CD14-positive monocyte (primary cell): ENCODE results near the gene SPART. TPM values are rescaled to one million over a fixed set of nuclear protein-coding genes. Genes with fewer than 3 reads are reported as not detected.

Experiments used
- DNase-seq, 3 donors: peaks; one replicate each; pipeline ENCODE4 v3.0.0-alpha.2; 2011 to 2022
- H2AFZ ChIP-seq: 2 replicates; pipeline ENCODE4 v1.6.0; 2012; ENCODE audit warnings: mild to moderate bottlenecking, low read depth, low read length, inconsistent platforms; ENCODE audit not compliant: insufficient read depth, poor library complexity, severe bottlenecking
- H3K27ac ChIP-seq, 2 donors: 1 replicate in 1 of 2; 2 replicates in 1 of 2; pipeline ENCODE4 v1.5.1; 2012 to 2013; ENCODE audit warnings: low read length in 2 of 2, control low read depth in 1 of 2, inconsistent platforms in 1 of 2, low read depth in 1 of 2, mild to moderate bottlenecking in 1 of 2
- H3K27me3 ChIP-seq, 2 donors: one replicate each; pipeline versions ENCODE4 v1.6.0 to v1.6.1; 2011 to 2013; ENCODE audit warnings: low read length in 2 of 2; ENCODE audit not compliant: control insufficient read depth in 2 of 2, insufficient read depth in 2 of 2
- H3K36me3 ChIP-seq, 2 donors: replicated peaks in 1 of 2; 1 replicate in 1 of 2; 2 replicates in 1 of 2; pipeline versions ENCODE4 v1.5.1 to v1.6.1; 2012 to 2013; ENCODE audit warnings: low read length in 2 of 2, control low read depth in 1 of 2, inconsistent platforms in 1 of 2, mild to moderate bottlenecking in 1 of 2; ENCODE audit not compliant: insufficient read depth in 2 of 2, control insufficient read depth in 1 of 2
- H3K4me1 ChIP-seq, 2 donors: 1 replicate in 1 of 2; 2 replicates in 1 of 2; pipeline versions ENCODE4 v1.5.1 to v1.6.1; 2012 to 2013; ENCODE audit warnings: low read length in 2 of 2, control low read depth in 1 of 2, inconsistent platforms in 1 of 2, mild to moderate bottlenecking in 1 of 2, moderate library complexity in 1 of 2; ENCODE audit not compliant: insufficient read depth in 2 of 2, control insufficient read depth in 1 of 2
- H3K4me2 ChIP-seq: replicated peaks from 2 replicates; pipeline ENCODE3; 2012; ENCODE audit warnings: low read length, moderate library complexity, mild to moderate bottlenecking; ENCODE audit not compliant: poor library complexity, severe bottlenecking; ENCODE audit errors: extremely low read depth
- H3K4me3 ChIP-seq, 3 experiments: fragments of 200-600 bp in 1 of 3; sonication (generic) in 1 of 3; replicated peaks in 1 of 3; 1 replicate in 2 of 3; 2 replicates in 1 of 3; pipeline ENCODE4 v1.5.1; 2011 to 2013; ENCODE audit warnings: low read length in 3 of 3, mild to moderate bottlenecking in 3 of 3, control low read depth in 2 of 3, low read depth in 2 of 3, inconsistent platforms in 1 of 3, moderate library complexity in 1 of 3
- H3K79me2 ChIP-seq: 2 replicates; pipeline ENCODE4 v1.6.0; 2012; ENCODE audit warnings: mild to moderate bottlenecking, control low read depth, inconsistent platforms, low read length, moderate library complexity; ENCODE audit not compliant: insufficient read depth
- H3K9ac ChIP-seq: 2 replicates; pipeline ENCODE4 v1.6.0; 2017; ENCODE audit warnings: low read length, mild to moderate bottlenecking; ENCODE audit not compliant: insufficient read depth, poor library complexity, severe bottlenecking
- H3K9me3 ChIP-seq, 2 donors: replicated peaks in 1 of 2; 1 replicate in 1 of 2; 2 replicates in 1 of 2; pipeline versions ENCODE4 v1.5.1 to v1.6.1; 2012 to 2013; ENCODE audit warnings: low read length in 2 of 2, control low read depth in 1 of 2; ENCODE audit not compliant: control insufficient read depth in 1 of 2, insufficient read depth in 1 of 2
- H4K20me1 ChIP-seq: 2 replicates; pipeline ENCODE4 v1.6.0; 2012; ENCODE audit warnings: mild to moderate bottlenecking, low read length, control low read depth, moderate library complexity; ENCODE audit not compliant: insufficient read depth
- H3K27ac Mint-ChIP-seq, 7 donors: one replicate each; pipeline ENCODE4 v1.8.0; 2020; ENCODE audit warnings: mild to moderate bottlenecking in 7 of 7, mixed read lengths in 7 of 7, moderate library complexity in 6 of 7, inconsistent platforms in 2 of 7
- H3K27me3 Mint-ChIP-seq, 3 donors: one replicate each; pipeline ENCODE4 v1.8.0; 2021 to 2022; ENCODE audit warnings: low read depth in 3 of 3, mild to moderate bottlenecking in 3 of 3, mixed read lengths in 3 of 3, moderate library complexity in 3 of 3, inconsistent platforms in 1 of 3
- H3K36me3 Mint-ChIP-seq, 2 donors: one replicate each; pipeline ENCODE4 v1.8.0; 2020; ENCODE audit warnings: mixed read lengths in 2 of 2, inconsistent platforms in 1 of 2, mild to moderate bottlenecking in 1 of 2
- H3K4me1 Mint-ChIP-seq: one replicate; pipeline ENCODE4 v1.8.0; 2020; ENCODE audit warnings: mild to moderate bottlenecking, mixed read lengths
- H3K4me3 Mint-ChIP-seq, 2 donors: one replicate each; pipeline ENCODE4 v1.8.0; 2020; ENCODE audit warnings: mild to moderate bottlenecking in 2 of 2, mixed read lengths in 2 of 2, moderate library complexity in 1 of 2
- H3K9me3 Mint-ChIP-seq, 7 donors: one replicate each; pipeline ENCODE4 v1.8.0; 2020 to 2022; ENCODE audit warnings: mixed read lengths in 7 of 7, mild to moderate bottlenecking in 6 of 7, moderate library complexity in 6 of 7, inconsistent platforms in 2 of 7
- CTCF ChIP-seq: fragments of 200-600 bp; IDR thresholded peaks from one replicate; pipeline ENCODE4 v1.8.0; 2022; ENCODE audit warnings: antibody characterized with exemption, mild to moderate bottlenecking
- WGBS: methylation state at CpG from one replicate; pipeline ENCODE4 v1.1.5; 2013; ENCODE audit warnings: missing lambda C conversion rate; ENCODE audit not compliant: insufficient coverage; 5-methylcytosine and 5-hydroxymethylcytosine counted together
- intact Hi-C, 2 donors: fragments of 100-400 bp; cut with micrococcal nuclease; formaldehyde crosslinking; loops; one replicate each; pipeline versions ENCODE4 v1.15.0 to v1.15.1; 2023
- polyA plus RNA-seq, 3 donors: library from polyadenylated mRNA; depleted of rRNA in 1 of 3; unstranded in 2 of 3; stranded (reverse) in 1 of 3; fragments of 300-500 nt in 2 of 3; fragments of >200 nt in 1 of 3; fragmentation: Illumina TruSeq in 2 of 3; gene quantifications; 1 replicate in 2 of 3; 2 replicates in 1 of 3; pipeline ENCODE4 v1.2.3, GENCODE V29; 2012 to 2021

The SPART gene
- polyA plus RNA-seq, 3 donors, result 24.4 to 37.0 (median 29.8) TPM

GRCh38 chr13:36342715-36343114 is 3.5 kb downstream of the SPART start:
- no peaks in the 10 kb centered on the region for H3K9me3 Mint-ChIP-seq
- H3K36me3 ChIP-seq, result no peaks in the 10 kb centered on the region
- peaks cover 2 to 4% of the 10 kb centered on the region in 2 donors for H3K36me3 Mint-ChIP-seq
- H3K27ac Mint-ChIP-seq, result peak overlapping the region in 2 of 7 donors; percentile 0 to 1
- H3K4me3 Mint-ChIP-seq, result no peak overlapping the region
- intact Hi-C loops, result no loop called here
- no peak overlapping the region for H3K4me3 ChIP-seq
- no peaks in the 10 kb centered on the region for H3K9me3 ChIP-seq
- peaks cover 8% of the 10 kb centered on the region for H4K20me1 ChIP-seq
- peaks cover 27 to 37% of the 10 kb centered on the region in 2 donors for H3K4me1 ChIP-seq
- 100% methylated on average over 1 of the region's 2 CpGs for WGBS
- DNase-seq, result no peak
- H3K4me2 ChIP-seq, result no peak overlapping the region
- no peak overlapping the region for H3K9ac ChIP-seq
- TF ChIP-seq CTCF, result no peak
- peak overlapping the region in 1 of 2 donors; percentile 38 for H3K27ac ChIP-seq
- no peaks in the 10 kb centered on the region for H3K27me3 Mint-ChIP-seq
- peaks cover 80% of the 10 kb centered on the region for H3K79me2 ChIP-seq
- peaks cover 37% of the 10 kb centered on the region for H3K4me1 Mint-ChIP-seq
- H3K27me3 ChIP-seq, result no peaks in the 10 kb centered on the region
- H2AFZ ChIP-seq, result no peak overlapping the region

GRCh38 chr13:36341718-36342117 is 4.5 kb downstream of the SPART start:
- TF ChIP-seq CTCF, result no peak
- H3K27me3 ChIP-seq, result no peaks in the 10 kb centered on the region
- Mint-ChIP-seq H3K36me3 (peaks cover 6 to 8% of the 10 kb centered on the region in 2 donors), H3K9me3 (no peaks in the 10 kb centered on the region), H3K27ac (peak overlapping the region in 2 of 7 donors; percentile 18 to 43), H3K4me3 (no peak overlapping the region), H3K4me1 (peaks cover 29% of the 10 kb centered on the region), H3K27me3 (no peaks in the 10 kb centered on the region)
- intact Hi-C loops, result no loop called here
- no peaks in the 10 kb centered on the region for H3K36me3 ChIP-seq
- H3K9ac ChIP-seq, result no peak overlapping the region
- H3K4me3 ChIP-seq, result no peak overlapping the region
- peaks cover 90% of the 10 kb centered on the region for H3K79me2 ChIP-seq
- no peak for DNase-seq
- H3K27ac ChIP-seq, result no peak overlapping the region
- H3K9me3 ChIP-seq, result no peaks in the 10 kb centered on the region
- H4K20me1 ChIP-seq, result peaks cover 9% of the 10 kb centered on the region
- H2AFZ ChIP-seq, result no peak overlapping the region
- no peak overlapping the region for H3K4me2 ChIP-seq
- peaks cover 18 to 28% of the 10 kb centered on the region in 2 donors for H3K4me1 ChIP-seq
- WGBS, result 80% methylated on average over 1 of the region's 1 CpG
